Stimulated activated CD4-positive, alpha-beta T cell treated with anti-CD3 and anti-CD28 coated beads, Interleukin-4, amount 100 ng/mL, for 4 hours (primary cell): ENCODE results near the gene DMBX1.
A peak's percentile ranks its signal among the peaks of the same experiment; 100 is the strongest.

Experiments used
- DNase-seq, 2 experiments: peaks; one replicate each; pipeline ENCODE4 v3.0.0-alpha.2; 2020

The DMBX1 gene

DNA sequence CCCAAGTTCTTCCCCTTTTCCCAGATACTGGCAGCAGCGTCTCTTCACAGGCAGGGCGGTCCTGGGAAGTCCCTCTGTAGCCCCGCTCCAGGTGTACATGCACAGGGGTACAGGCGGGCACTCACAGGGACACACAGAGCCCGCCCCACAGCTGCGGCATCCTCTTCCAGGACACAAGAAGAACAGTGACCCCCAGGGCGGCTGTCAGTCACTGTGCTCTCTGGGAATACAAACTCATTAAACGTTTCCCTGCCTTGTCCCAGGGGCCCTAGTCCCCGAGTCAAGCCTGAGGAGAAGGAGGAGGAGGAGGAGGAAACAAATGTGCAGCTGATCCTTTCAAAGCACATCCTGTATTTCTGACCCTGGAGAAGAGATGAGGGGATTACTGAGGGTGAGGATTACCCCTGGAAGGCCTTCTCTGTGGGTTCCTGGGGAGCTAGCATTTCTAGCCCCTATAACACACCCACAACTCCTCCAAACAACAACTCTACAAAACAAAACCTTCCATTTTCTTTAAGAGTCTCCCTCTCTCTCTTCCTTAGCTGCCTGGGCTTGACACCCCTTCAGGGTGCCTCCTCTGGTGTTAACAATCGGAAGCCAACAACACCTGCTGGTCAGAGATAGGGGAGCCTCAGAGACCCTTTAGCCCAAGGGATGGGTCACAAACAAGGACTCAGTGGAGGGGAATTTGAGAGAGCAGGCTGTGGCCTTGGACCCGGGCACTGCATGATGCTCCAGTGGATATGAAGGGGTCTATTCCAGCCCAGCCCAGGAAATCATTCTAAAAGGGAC lies 28.4 kb upstream of the DMBX1 start:
- no peak for DNase-seq

DNA sequence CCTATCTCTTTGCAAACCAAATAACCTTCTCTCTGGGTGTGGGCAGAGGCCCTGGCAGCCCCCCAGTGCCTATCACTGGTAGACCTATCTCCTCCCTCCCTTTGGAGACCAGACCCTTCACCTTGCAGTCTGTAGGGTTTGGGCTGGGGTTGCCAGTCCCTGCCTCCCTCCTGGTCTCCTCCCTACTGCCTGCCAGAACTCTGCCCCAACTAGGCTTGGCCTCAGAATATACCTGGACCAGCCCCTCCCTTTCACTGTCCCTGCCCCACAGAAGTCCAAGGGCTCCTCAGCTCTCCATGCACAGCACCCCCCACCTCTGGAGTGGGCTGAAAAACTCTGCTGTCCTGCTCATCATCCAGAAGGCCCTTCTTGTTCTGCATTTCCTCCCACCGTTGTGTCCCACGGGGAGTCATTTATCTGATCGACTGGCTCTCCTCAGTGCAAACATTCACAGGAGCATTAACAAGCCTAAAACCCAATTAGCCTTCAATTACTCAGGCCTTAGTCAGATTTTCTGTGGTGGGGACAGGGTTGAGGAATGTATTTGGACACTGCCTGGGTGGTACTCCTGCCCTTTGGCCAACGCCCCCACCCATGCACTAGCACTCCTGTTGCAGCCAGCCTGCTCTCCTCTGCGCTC lies 27.7 kb upstream of the DMBX1 start:
- no peak for DNase-seq

DNA sequence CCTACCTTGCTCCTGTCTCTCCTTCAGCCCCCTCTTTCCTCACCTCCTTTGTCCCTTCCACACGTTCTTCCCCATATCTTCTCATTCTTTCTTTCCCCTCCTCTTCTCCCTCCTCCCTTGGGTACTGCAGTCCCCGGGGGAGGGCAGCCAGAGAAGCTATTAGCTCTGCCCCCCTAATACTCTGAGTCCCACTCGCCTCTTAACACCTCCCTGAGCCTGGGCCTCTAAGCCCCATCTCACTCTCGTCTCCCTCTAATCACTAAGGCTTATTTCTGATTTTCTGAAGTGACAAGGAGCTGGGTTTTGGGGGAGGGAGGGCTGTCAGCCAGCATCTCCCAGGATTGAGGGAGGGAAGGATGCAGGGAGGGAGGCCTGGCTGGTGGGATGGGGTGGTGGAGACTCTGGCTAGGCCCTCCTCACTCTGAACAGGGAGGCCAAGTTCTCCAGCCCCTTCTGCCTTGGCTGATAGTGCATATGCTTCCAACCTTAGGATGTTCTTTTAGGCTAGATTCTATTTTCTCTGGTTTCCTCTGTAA lies 25.6 kb upstream of the DMBX1 start:
- no peak for DNase-seq

DNA sequence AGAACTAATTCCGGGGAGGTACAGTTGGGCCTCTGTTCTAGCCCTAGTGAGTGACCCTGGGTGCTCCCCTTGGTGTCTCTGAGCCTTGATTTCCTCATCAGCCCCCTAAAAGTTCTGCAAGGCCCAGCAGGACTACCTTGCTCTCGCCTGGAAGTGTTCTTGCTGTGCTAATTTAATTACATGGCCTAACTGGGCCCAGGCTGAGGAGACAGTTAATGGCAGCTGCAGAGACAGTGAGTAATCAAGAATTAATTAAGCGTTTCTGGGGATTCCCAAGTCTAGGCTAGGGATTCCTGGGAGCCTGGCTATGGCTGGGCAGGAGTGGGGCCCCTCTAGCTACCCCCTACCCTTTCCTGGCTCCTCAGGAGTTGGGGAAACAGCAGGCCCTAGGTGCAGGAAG lies 24.7 kb upstream of the DMBX1 start:
- no peak for DNase-seq

DNA sequence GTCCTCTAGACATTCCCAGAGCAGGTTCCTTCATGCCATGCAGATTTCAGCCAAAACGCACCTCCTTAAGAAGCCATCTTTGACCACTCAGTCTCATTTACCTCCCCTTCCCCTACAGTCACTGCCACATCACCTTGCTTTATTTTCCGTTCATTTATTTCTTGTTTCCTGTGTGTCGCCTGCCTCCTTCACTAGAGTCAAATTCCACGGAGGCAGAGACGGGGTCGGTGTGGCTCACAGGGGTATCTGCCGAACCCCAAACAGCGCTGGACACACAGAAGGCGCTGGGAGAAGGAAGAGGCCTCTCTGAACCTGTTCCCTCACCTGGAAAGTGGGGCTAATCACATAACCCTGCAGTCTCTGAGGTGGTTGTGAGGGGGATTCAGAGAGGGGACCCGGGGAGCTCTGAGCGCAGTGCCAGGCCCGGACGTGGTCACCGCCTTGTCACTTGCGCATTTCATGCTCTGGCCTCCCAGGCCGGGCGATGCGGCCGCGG lies 23.6 kb upstream of the DMBX1 start:
- DNase-seq, result no peak

DNA sequence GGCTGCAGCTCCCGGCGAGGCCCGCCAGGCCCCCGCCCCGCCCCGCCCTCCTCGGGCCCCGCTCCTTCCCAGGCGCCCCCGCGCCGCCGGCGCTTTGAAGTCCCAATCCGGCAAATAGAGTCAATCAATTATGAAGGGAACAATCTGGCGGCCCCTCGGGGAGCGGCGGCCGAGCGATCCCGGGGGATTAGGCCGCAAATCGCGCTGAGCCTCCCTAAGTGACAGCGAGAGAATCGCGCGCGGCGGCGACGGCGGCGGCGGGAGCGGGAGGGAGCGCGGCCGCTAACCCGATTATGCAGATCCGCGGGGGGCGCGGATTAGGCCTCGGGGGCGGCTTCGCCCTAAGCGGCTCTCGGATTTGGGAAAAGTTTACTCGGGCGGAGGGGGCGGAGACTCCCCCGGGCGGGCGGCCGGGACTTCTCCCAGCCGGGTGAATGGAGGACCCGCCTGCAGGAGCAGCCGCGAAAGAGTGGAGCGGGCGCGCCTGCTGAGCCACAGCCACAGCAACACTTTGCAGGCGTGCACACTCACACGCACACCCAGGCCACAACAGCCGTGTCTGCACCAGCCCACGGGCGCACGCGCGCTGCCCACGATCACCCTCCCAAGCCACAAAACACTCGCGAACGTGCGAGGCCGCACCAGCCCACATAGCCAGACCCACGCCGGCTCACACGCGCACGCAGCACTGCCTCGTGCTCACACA lies 23.0 kb upstream of the DMBX1 start:
- DNase-seq, result no peak

DNA sequence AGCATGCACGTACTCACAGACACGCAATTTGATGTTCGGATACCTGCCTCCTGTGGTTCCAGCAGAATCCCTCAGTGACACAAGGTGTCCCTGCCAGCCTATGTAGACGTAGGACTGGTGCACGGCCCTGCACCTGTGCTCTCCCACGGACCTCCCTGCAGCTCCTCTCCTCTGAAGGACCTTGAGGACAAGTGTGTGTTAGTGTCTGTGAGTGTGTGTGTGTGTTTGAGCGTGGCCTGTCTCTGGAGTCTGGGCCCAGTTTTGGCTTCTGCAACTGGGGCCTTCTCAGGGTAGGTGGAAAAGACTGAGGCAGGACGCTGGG lies 22.5 kb upstream of the DMBX1 start:
- DNase-seq, result no peak

DNA sequence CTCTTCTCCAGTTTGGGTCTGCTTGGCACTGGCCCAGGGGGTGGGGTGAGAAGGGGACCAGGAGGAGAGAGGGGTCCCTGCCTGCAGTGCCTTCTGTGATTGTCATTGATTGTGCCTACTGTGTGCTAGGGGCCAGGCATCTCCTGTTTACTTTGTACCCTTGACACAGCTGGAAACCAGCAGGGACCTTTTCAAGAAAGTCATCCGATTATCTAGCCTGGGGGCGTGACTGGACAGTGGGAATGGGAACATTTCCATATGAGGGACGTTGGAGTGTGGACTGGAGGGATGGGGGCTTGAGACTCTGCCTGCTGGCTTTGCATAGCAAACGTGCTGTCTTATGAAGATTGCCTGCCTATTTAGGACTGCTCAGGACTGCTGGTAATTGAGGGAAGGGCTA lies 19.8 kb upstream of the DMBX1 start:
- DNase-seq, result no peak

DNA sequence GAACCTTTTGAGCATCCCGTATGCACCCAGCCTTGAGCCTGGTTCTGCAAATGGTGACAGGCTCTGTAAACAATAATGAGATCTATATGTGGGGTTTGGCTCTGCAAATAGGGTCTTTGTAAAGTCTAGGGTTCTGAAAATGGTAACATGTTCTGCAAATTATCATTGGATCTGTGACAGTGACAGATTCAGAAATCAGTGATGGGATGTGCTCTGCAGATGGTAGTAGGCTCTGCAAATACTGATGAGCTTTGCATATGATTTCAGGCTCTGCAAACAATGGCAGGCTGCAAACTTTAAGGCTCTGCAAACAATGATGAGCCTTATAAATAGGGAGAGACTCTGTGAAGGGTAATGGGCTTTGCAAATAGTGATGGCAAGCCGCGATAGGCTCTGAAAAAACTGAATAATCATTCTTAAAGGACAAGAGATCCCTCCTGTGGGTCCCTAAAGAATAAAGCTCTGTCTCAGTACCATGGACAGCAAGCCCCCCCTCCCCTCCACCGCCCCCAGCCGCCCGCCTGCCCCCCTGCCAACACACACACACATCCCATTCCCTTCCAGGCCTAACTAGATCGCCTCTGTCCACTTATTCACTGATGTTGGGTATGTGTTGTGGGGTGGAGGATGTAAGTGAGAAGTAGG lies 17.7 kb upstream of the DMBX1 start:
- DNase-seq, result no peak

DNA sequence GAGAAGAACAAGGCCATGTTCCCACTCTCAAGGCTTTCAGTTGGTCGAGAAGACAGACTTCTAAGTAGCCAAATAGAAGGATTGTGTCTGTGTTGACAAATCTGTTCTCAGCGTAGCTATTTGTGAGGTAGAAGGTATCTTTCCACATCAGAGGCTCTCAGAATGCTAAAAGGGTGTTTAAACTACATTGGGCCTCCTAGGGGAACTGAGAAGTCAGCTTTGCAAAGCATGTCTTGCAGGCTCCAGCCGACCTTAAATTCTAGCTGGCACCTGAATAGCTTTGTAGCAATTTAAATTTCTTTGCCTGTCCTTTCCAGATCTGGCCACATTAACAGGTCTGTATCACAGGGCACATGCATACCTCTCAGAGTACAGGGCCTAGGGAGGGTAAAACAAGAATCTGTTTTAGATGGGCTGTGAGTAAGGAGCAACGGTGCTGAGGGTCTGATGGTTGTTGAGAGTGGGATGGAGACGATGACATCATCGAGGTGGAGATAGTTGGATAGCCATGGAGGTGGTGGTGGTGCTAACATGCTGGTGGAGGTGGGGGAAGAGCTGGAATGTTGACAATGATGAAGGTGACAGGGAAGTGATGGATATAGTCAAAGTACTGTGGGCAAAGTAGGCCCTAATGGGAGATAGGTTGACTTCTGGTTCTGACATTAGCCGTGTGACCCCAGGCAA lies 17.0 kb upstream of the DMBX1 start:
- no peak for DNase-seq

DNA sequence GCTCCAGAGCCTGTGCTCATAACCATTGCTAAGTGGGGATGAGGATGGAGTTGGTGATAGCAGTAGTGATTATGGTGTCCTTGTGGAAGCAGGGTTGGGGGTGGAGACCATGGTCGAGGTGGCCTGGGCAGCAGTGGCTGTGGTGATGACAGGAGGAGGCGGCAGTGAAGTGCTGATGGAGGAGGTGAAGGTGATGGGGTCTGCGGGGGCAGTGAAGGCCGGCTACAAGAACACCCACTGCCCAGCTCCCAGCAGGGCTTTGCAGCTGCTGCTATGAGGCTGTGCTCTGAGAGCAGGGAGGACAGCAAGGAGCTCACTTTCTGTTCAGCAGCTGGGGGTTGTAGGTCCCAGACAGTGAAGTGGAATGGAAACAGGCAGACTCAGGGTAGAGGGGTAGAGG lies 15.6 kb upstream of the DMBX1 start:
- no peak for DNase-seq

DNA sequence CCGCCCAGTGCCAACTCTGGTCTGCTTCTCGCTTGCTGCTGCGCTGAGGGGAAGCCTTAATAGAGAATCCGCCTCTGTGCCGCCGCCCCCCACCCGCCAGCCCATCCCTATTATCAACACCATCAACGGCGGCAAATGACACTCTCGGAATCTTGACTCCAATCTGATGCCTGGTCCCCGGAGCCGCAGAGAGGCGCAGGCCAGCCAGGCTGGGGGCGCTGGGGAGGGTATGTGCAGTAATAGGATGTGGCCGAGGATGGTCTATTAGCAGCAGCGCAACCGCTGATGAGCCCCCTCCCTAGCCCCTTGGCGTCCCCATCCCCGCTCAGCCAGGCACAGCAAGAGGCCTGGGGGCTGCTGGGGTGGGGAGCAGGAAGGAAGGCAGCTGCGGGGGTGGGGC lies 15.1 kb upstream of the DMBX1 start:
- no peak for DNase-seq

DNA sequence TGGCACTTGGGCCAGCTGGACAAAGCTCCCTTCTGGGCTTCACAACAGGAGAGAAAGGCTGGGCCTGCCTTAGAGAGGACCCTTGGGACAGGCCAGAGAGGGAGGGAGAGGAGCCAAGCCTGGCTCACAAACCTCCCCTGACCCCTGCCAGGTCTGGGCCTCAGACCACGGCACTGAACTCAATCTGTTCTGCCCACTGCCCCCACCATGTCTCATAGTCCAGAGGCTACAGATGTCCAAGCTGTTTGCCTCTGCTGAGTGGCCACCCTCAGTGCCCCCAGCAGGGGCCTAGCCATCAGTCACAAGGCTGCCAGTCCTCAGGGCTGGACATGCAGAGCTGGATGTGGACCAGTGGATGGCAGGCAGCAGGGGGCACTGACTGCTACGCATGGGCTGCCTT lies 13.0 kb upstream of the DMBX1 start:
- no peak for DNase-seq

DNA sequence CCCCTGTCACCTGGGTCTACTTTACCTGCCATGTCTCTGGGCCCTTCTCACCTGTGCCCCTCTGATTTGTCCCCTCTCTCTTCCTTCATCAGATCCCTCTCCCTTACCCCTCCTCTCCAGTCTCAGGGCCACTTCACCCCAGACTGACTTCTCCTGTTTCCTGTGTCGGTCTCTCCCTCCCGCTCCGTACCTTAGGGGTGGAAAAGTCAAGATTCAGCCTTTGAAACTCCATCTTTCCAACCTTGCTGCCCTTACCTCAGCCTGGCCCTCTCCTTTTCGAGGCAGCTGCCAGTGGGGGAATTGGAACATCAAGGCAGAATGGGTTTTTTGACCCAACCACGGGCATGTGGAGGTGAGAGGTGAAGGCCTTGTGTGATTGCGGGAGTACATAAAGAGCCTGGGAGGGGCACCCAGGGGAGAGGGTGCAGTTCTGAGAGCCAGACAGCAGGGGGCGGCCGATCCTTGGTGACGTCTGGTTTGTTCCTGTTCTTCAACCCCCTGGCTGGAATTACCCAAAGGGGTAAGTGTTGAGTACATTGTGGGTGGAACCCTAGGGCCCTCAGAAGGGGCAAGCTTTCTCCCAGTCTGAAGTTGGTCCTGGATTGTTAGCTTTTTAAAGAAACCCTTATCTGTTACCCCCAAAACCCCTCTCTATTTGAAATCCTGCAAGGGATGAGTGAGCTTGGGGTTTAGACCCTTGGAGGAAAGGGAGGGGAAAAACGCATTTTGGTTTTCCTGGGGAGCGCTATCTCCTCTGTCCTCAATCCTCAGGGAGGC lies 12.3 kb upstream of the DMBX1 start:
- DNase-seq, result peak; percentile 67 to 73

DNA sequence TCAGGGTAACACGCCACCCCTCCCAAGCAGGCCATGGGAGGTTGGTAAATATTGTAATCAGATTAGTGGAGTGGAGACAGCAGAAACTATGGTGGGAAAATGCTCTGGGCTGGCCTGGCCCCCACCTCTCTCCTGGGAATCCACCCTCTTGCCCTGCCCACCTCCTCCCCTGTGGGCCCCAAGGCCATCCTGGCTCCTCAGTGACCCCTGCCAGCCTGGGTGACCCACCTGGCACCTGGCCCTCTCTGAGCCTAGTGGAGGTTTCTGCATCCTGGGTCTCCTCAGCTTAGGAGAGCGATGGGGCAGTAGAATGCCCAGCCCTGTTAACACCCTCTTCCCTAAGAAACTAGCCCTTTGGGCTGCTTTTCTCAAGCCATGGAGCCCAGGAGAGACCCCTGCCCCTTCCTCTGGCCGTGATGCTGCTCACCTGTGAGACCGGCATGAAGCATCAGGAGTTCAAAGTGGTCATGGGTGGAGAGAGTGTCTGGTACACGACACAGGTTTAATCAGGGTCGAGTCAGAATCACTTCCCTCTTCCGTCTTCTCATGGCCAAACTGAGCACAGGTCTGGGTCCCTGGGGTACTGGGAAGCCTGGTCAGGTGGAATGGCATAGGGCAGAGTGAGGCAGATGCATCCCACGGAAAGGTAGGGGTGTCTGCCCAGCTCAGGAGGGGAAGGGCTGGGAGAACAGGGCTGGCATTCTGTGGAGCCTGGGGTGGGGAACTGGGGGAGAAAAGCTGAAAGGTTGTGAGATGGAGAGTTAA lies 10.7 kb upstream of the DMBX1 start:
- no peak for DNase-seq

DNA sequence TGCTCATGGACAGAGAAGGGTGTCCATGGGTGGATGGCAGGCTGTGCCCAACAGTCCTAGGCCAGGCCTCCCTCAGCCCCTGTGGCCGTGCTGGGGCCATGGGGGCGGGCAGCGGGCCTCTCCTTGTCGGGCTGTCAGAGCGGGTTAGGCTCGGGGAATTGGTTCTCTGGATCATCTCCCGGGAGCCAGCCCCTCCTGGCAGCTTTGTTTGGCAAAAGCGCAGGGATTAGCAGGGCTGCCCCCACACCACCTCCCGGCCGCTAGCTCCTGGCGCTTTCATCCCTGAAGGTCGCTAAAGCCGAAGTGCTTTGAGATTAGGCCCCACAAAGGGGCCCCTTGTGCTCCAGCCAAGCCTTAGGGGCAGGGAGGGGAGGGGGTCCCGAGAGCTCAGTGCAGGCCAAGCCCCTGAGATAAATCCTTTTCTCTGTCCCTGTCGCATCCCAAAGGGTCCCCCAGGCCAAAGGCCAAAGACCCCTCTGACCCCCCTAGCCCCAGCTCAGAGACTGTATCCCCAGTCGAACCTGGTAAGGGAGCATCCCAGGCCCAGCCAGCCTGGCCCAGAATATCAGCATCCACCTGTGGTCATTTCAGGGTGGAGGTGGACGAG lies 9.8 kb upstream of the DMBX1 start:
- no peak for DNase-seq

DNA sequence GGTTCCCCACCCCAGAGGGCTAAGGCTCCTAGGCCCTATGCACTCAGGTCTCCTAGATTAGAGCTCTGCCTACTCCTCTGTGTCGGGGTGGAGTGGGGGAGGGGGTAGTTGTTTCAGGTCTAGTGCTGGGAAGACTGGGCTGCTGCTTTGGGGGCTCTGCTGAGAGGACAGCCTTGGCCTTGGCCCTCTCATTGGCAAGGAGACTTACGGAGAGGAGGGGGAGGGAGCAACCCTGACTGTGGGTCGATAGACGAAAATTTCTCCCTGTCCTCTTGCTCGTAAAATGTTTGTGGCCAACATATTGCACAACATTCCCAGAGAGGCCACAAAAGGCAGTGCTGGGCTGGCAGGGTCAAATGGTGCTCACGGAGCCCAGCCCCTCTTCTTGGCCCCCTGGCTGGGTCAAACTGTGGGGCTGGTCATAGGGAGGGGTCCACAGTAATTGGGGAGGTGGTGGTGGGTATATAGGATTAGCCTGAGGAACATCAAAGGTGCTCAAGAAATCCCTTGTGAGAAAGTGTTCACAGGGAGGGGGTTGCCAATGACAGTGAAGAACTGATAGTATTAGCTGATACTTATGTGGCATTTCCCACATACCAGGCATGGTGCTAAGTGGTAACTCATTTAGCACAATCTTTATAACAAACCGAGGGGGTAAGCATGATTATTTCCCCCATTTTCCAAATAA lies 8.5 kb upstream of the DMBX1 start:
- DNase-seq, result no peak

DNA sequence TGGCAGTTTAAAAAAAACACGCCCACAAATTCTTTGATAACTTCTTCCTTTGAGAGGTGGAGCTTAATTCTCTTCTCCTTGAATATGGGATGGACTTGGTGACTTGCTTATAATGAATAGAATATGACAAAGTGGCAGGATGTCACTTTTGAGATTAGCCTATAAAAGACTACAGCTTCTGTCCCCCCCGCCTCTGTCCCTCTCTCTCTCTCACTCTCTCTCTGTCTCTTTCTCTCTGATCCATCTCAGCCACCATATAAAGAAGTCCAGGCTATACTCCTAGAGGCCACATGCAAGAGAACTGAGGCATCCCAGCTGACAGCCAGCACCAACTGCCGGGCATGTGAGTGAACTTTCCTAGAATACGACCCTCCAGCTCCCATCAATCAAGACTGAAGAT lies 7.7 kb upstream of the DMBX1 start:
- DNase-seq, result no peak

DNA sequence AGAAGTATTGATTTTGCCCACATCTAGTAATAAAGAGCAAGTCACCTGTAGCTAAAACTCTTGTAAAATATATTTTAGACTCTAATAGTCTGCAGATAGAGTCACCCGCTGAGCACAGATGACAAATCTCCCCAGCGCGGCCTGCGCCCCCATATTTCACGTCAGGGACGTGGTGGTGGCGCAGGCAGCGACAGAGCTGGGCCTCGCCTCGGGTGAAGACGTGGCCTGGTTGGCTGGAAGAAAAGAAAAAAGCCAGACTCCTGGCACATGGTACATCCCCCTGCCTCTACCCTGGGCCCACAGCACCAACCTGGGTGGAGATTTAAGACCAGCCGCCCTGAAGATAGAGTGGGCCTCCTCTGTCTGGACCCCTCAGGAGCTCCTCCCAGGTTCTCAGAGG lies 6.0 kb upstream of the DMBX1 start:
- DNase-seq, result no peak
